ES-I3 (cell line): ENCODE results near the gene CEP128.

Experiments used
- H3K36me3 ChIP-seq: 2 replicates; pipeline ENCODE4 v1.6.1; 2013; ENCODE audit warnings: mild to moderate bottlenecking, low read length, control low read depth, moderate library complexity; ENCODE audit not compliant: insufficient read depth
- H3K4me1 ChIP-seq: 2 replicates; pipeline ENCODE4 v1.6.1; 2013; ENCODE audit warnings: mild to moderate bottlenecking, control low read depth, low read length; ENCODE audit not compliant: insufficient read depth
- H3K9ac ChIP-seq: 2 replicates; pipeline ENCODE4 v1.6.1; 2013; ENCODE audit warnings: low read depth, mild to moderate bottlenecking, low read length, moderate library complexity
- H3K9me3 ChIP-seq: 2 replicates; pipeline ENCODE4 v1.6.1; 2013; ENCODE audit warnings: mild to moderate bottlenecking, low read length, moderate library complexity; ENCODE audit not compliant: control insufficient read depth, insufficient read depth

Gene CEP128

GRCh38 chr14:80669426-80669825 is 272.1 kb downstream of the CEP128 start:
- H3K9ac ChIP-seq = no peak overlapping the region
- no peaks in the 10 kb centered on the region for H3K36me3 ChIP-seq

DNA sequence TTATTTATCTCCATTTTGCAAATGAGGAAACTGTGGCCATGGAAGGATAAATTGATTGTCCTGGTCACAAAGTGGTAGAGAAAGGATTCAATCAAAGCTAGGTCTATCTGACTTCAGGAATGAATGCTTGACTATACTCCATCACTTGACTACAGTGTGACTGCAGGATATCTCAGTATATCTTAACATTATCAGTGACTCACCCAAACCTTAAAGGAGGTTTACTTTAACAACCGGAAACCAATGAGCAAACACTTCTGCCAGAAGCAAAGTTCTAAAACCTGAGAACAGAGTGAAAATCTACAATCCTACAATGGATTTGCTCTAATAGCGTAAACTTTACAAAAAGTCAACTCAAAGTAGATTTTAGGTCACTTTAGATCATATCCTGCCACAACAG is 277.0 kb downstream of the CEP128 start:
- H3K36me3 ChIP-seq = no peaks in the 10 kb centered on the region
- H3K9me3 ChIP-seq = no peaks in the 10 kb centered on the region; the same call in 1 of the 2 replicates
- H3K4me1 ChIP-seq = 0 out of 2 replicates have a peak, but pooled peaks cover 4% of the 10 kb centered on the region
- H3K9ac ChIP-seq = no peak overlapping the region

More at GRCh38 chr14:80669426-80669825, 272.1 kb downstream of the CEP128 start:
- Histone ChIP-seq H3K9me3 (no peaks in the 10 kb centered on the region; the same call in 1 of the 2 replicates), H3K4me1 (0 out of 2 replicates have a peak, but pooled peaks cover 4% of the 10 kb centered on the region)

DNA sequence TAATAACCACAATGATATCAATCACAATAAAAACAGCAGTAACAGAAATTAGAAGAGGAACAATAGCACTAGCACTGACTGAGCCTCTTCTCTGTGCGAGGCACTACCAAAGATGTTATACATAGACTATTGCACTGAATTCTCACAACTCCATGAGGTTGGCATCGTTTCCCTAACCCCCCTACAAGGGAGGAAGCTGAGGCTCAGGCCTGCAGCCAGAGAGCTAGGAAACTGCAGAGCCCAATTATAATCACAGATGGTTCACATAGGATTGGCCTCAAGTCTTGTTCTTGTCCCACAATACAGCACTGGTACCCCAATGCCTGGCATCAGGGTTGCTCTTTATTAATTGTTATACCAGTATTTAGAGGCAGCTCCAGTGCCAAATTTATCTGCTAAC is 278.0 kb downstream of the CEP128 start:
- Histone ChIP-seq H3K9ac (no peak overlapping the region), H3K4me1 (0 out of 2 replicates have a peak, but pooled peaks cover 4% of the 10 kb centered on the region), H3K36me3 (no peaks in the 10 kb centered on the region), H3K9me3 (no peaks in the 10 kb centered on the region)

DNA sequence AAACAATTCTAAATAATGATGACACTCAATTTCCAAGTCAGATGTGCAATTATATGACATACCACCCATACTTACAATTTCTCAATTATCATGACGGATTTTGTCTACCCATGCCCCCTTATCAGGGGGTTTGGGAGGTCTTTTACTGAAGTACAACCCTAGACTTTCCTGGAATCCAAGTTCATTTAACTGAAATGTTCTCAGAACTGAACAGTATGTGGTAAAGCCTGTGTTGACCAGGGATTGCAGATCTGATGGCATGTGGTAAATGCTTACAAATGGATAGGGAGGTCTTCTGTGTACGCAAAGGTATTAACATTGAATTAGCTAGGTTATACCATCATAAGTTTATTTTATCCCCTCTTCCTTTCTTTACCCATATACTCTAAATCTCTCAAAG is 281.8 kb downstream of the CEP128 start:
- no peaks in the 10 kb centered on the region for H3K36me3 ChIP-seq
- no peaks in the 10 kb centered on the region; the same call in 1 of the 2 replicates for H3K9me3 ChIP-seq
- H3K4me1 ChIP-seq = 0 out of 2 replicates have a peak, but pooled peaks cover 3% of the 10 kb centered on the region
- no peak overlapping the region for H3K9ac ChIP-seq

DNA sequence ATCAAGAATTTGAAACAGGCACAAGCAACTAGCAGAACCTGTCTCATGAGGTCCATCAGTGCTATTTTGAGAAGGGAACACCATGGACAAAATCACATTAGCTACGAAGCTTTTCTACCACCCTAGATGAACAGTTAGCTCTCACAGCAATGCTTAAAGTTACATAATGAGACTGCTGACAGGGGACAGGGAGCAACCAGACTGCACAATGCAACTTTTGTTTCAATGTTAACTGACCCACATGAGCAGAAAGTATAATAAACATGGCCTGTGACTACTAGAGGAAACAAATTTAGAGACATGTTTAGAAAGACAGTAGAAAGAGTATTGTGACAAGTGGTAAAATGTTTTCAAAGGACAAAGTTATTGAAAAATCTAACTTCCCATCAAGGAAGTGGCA is 282.8 kb downstream of the CEP128 start:
- Histone ChIP-seq H3K36me3 (no peaks in the 10 kb centered on the region), H3K9me3 (no peaks in the 10 kb centered on the region; the same call in 1 of the 2 replicates), H3K9ac (no peak overlapping the region), H3K4me1 (no peaks in the 10 kb centered on the region)

GRCh38 chr14:80658155-80658554 is 283.4 kb downstream of the CEP128 start:
- H3K4me1 ChIP-seq = no peaks in the 10 kb centered on the region
- no peaks in the 10 kb centered on the region; the same call in 1 of the 2 replicates for H3K9me3 ChIP-seq
- no peaks in the 10 kb centered on the region for H3K36me3 ChIP-seq
- no peak overlapping the region for H3K9ac ChIP-seq

GRCh38 chr14:80653956-80654355 is 287.6 kb downstream of the CEP128 start:
- Histone ChIP-seq H3K4me1 (no peaks in the 10 kb centered on the region), H3K36me3 (no peaks in the 10 kb centered on the region), H3K9ac (no peak overlapping the region), H3K9me3 (no peaks in the 10 kb centered on the region; the same call in 1 of the 2 replicates)

DNA sequence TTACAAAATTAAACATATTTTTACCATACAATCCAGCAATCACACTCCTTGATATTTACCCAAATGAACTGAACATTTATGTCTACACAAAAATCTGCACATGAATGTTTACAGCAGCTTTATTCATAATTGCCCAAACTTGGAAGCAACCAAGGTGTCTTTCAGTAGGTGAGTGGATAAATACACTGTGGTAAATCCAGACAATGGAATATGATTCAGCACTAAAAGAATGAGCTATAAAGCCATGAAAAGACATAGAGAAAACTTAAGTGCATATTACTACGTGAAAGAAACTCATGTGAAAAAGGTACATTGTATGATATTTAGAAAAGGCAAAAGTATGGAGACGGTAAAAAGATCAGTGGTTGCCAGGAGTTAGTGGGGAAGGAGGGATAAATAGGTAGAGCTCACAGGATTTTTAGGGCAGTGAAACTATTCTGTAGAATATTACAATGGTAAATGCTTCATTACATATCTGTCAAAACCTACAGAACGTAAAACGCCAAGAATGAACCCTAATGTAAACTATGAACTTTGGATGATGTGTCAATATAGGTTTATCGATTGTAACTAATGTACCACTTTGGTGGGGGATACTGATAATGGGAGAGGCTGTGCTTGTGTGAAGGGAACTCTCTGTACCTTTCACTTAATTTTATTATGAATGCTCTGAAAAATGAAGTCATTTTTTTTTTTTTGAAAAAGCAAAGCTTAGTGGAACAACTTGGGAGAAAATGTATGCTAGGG is 295.7 kb downstream of the CEP128 start:
- H3K9ac ChIP-seq = no peak overlapping the region
- no peaks in the 10 kb centered on the region for H3K36me3 ChIP-seq
- H3K4me1 ChIP-seq = no peaks in the 10 kb centered on the region
- H3K9me3 ChIP-seq = no peaks in the 10 kb centered on the region

DNA sequence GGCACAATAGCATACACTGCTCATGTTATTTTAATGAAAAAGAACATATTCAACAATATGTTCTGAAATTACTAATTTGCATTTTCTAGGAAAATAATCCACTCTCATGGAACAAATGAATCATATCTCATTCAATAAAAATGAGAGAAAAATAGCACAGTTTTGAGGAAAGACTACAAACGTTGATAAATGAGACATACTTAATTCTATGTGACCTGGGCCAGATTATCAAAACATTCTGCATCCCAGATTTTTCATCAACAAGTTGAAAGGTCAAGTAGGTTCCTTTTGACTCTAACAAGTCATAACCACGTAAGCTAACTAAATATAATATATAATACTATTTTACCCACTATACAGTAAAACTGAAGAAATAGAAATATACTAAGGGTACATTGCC is 296.7 kb downstream of the CEP128 start:
- Histone ChIP-seq H3K4me1 (no peaks in the 10 kb centered on the region), H3K9ac (no peak overlapping the region), H3K9me3 (no peaks in the 10 kb centered on the region)

GRCh38 chr14:80638620-80639515 is 302.7 kb downstream of the CEP128 start:
- peaks cover 4% of the 10 kb centered on the region; the same call in 1 of the 2 replicates for H3K4me1 ChIP-seq
- no peaks in the 10 kb centered on the region for H3K36me3 ChIP-seq
- no peaks in the 10 kb centered on the region for H3K9me3 ChIP-seq
- H3K9ac ChIP-seq = no peak overlapping the region

More for the DNA sequence above, 296.7 kb downstream of the CEP128 start:
- no peaks in the 10 kb centered on the region for H3K36me3 ChIP-seq

- Histone ChIP-seq H3K9ac (no peak overlapping the region), H3K4me1 (peaks cover 4% of the 10 kb centered on the region; the same call in 1 of the 2 replicates), H3K9me3 (no peaks in the 10 kb centered on the region), H3K36me3 (no peaks in the 10 kb centered on the region)
These were observed 303.6 kb downstream of the CEP128 start for GRCh38 chr14:80637756-80638619.

DNA sequence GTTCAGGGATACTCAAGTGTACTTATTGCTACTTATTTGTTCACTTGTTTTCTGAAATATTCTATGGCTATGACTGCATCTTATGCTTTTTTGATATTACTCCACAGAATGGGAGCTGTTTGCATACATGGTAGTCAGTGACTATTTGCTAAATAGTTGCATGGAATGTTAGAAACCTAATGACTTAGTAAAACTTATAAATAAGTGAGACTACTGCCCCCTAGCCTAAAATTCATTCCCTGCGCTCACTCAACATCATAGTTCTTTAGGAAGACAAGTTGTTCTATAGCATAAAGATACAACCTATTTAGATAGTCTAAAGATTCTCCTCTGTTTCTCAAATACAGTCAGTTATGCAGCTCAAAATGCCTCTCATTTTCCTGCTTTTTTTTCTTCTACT is 305.5 kb downstream of the CEP128 start:
- Histone ChIP-seq H3K4me1 (peaks cover 4% of the 10 kb centered on the region; the same call in 1 of the 2 replicates), H3K9me3 (no peaks in the 10 kb centered on the region), H3K9ac (no peak overlapping the region), H3K36me3 (no peaks in the 10 kb centered on the region)

- H3K36me3 ChIP-seq = no peaks in the 10 kb centered on the region
- peaks cover 4% of the 10 kb centered on the region; the same call in 1 of the 2 replicates for H3K4me1 ChIP-seq
- no peak overlapping the region for H3K9ac ChIP-seq
- H3K9me3 ChIP-seq = no peaks in the 10 kb centered on the region
These were observed 307.3 kb downstream of the CEP128 start for GRCh38 chr14:80634106-80634758.
